HG02884 (cell line): ENCODE measurements around the gene TNIK.

ENCODE experiments used
- ATAC-seq: cut with Tn5 transposase; IDR thresholded peaks from one replicate; pipeline ENCODE4 v1.9.1; 2021; ENCODE audit warnings: mild to moderate bottlenecking, moderate library complexity; ENCODE audit not compliant: unreplicated experiment

TNIK gene

DNA sequence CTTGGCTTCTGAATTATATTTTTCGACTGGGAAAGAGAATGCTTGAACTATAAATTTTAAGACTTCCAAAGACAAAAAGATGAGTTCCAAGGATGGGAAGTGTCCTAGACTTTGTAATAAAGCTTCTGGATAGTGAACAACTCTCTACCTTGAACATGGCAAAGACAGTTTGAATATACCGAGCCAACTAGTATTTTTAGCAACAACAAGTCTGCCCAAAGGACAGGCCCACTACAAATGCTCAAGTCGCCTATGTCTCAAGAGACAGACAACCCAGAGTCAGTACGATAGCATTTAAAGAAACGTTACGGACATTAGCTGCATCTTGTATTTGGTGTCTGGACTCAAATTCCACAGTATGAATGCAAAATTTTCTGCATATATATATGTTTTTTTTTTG lies 258.4 kb downstream of the TNIK start:
- ATAC-seq, result no peak

DNA sequence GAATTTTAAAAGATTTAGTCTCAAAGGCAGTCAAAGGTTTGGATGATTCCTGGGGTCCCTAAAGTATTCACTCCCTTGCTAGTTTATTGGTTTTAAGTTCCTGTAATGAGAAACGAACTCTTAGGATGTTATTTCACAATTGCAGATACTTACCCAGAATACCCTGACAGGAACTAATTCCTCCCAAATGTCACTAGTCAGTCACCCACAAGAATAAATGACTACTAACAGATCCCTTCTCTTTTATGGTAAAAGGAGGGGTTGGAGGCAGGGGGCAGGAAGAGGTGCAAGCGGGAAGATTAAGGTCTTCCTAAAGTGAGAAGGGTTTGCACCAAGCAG lies 259.5 kb downstream of the TNIK start:
- no peak for ATAC-seq

DNA sequence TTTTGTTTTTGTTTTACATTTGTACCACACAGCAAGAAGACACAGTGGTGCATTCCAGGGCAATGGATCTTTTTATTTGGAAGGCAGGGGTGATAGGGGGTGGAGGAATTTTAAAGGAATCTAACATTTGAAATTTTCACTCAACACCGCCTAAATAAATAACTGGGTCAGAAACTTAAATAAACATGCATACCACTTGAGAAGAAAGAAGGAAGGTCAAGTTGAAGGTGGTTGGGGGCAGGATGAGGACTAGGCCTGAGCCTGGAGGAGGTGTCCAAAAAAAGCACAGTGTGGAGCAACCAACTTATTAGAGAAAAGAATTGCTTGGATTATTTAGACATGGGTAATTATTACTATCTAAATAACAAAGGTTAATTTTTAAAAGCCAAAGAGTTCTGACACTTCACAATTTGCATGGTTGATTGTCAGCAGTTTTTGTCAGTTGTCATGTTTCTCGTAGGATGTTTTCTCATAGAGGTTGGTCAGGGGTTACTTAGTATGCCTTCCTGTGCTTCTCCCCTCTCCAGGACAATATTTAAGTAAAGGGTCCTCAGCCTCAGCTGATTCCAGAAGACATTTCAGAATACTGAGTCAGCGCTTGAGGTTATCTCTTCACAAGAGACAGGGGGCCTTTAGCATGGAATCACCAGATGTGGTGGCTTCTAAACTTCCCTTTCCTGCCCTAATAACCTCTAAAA lies 260.0 kb downstream of the TNIK start:
- ATAC-seq, result no peak

DNA sequence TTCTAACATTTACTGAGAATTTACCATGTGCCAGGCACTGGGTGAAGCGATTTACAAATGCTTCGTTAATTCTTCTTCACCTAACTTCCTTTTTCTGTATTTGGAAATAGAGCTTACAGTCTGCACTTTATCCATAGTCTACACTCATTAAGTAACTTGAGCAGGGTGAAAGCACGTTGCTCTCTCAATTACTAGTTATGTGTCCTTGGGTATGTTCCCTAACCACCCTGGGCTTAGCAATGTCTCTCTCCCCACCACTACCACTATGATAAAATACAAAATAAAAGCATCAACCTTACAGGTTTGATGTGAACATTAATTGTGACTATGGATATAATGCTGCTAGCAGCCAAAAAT lies 260.8 kb downstream of the TNIK start:
- ATAC-seq, result no peak

DNA sequence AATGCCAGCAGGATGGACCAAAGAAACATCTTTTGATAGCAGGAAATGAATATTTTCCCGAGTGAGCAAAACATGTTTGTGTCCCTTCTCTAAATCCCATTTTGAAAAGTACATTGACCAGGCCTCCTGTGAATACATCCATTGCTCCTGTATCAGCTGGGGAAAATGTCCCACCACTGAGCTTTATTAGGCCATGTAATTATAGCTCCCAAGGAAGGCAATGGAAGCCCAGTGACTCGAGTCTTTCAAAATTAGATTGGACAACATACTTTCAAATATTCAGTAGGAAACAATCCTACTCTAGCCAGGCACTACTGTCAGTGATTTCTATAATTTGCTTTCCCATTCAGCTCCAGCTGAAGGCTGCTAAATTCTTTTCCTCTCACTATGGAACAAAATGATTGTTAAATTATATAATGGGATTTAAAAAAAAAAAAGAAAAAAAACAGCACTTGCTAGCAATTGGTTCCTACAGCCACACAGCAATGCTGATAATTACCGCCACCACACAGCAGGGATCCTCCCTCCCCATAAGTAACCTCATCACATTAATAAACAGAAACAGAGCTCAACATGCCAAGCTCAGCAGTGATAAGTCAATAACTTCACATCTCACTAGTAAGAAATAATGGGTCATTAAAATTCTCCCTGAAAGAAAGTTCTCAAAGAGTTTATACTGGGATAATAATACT lies 261.3 kb downstream of the TNIK start:
- ATAC-seq, result no peak

DNA sequence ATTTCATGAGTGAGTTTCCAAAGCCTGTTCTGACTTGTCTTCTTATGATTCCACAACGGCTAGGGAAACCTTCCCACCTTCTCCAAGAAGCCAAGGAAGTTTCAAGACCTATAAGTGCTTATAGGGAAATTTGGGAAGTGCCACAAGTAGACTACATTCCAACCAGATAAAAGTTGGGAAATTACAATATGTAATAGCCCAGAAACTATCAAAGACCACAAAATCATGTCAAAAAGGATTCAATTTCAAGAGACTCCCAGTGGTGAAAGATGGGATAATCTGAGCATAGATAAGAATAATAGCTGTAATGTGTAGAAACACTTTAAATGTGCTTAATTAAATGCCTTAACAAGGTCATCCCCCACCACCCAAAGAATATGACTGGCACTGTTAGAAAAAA lies 264.5 kb downstream of the TNIK start:
- no peak for ATAC-seq

DNA sequence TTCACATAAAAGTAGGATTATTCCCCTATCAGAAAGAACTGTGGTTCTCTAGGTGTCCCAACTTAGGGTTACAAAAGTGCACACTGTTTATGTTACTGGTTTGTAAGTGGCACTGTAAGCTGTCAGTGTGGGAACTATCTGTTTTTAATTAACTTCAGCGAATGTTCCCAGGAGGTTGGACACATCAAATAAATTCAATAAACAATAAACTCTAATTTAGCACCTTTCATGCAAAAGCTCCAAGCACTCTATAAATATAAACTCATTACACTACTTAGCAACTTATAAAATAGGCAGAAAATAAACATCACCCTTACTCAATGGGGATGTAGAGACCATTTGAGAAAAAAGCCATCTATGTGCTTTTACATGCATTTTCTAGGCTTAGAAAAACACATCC lies 265.2 kb downstream of the TNIK start:
- no peak for ATAC-seq

DNA sequence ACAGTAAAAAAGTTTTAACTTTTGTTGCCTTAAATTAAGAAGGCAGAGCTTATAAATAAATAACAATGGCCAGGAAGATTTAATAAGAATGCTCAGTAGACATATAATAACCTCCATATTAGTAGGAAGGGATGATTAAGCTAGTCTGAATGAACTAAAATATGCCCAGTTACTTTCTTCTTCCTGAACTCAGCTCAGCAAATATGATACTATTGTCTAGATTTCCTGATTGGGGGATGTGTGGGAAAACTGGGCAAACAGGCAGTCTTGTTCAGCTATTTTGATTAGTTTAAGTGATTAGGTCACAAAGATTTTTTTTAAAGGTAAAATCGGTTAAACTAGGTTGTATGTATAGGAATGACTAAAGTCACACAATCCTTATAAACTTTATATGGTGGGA lies 266.5 kb downstream of the TNIK start:
- ATAC-seq, result no peak

DNA sequence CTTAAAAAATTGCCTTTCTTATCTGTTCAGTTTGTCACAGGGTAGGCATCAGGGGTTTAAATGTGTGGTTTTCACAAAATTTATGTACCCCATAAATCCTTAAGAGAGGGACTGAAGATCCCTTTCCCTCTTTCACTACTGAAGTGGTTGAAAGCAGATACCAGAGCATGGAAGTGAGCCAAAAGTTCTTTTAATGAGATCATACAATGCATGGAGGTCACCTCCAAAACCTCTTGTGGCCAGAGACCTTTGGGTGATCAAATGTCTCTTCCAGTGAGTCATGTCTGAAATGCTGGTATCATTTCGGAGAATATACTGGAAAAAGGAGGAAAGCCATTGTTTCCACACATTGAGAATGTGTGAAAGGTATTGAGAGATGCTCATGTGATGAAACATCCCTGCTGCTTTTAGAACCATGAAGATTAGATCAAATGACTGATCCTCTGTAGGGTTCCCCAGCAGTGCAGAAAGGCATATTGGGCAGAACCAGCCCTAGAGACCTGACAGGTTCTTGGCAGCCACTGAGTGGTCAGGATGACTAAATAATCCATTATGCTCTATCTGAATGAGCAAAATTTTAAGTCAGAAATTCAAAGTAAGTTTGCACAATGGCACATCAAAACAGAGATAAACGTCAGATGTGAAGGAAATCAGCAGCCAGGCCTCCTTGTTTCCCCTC lies 267.9 kb downstream of the TNIK start:
- ATAC-seq, result no peak

DNA sequence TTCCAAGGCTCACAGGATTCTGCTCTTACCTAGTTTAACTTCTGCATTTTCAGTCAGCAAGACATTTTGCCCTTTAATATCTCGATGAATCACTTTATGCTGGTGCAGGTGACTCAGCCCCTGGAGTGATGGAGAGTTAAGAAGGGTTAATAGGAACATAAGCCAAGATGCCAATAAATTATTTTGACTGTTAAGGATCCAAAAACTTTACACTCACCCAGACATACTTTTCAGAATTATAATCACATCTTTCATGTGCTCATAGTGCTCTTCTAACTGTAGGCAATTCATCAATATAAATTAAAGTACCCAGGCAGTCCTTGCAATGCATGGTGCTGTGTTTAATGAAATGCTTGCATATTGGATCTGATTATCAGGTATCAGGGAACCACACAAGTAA lies 269.5 kb downstream of the TNIK start:
- ATAC-seq, result no peak

DNA sequence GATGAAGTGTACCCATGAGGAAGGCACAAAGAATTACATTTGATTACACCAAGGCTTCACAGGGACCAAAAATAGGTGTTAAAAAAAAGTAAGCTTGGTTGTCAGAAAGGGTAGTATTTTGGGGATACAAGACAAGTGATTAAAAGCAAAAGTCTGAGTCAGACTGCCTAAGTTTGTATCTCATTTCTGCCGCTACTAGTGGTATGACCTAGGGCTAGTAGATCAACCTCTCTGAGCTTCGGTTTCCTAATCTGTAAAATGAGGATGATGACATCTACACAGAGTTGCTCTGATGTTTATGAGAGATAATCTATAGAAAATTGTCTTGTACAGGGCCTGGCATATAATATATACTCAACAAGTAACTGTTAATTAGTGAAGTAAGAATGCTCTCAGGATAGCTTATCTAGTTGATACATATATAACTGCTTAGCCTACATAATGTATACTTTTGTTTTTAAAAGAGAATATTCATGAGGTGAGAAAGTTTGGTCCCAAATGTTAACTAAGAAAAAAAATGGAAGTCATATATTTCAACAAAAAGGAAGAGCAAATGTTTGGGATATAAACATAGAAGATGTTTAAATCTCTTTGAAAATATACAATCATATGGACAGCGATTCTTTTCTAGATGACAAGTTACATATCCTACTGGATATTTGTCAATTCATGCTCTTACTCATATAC lies 270.7 kb downstream of the TNIK start:
- ATAC-seq, result peak; percentile 67

DNA sequence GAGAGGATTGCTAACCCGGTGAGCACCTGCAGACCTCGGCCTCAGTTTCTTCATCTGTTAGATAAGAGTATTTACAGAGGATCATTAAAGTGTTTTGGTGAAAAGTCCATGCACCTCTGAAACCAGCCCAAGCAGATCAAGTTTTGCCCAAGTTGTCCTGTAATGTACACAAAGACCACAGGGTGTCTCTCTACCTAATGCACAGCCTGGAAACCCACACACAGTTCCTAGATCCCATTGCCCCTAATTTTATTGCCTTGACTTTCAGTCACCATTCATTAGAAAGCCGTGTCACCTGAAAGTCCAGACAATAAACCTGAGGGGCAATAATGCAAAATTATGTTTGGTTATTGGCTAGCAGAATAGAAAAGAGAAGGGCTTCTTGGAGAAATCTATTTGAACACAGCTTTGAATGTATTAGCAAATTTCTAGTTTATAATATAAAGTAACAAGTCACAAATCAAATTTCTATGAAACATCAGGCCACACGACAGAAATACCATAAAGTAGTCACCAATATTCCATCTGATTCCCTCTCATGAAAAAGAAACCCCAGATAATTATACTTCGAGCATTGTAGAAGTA lies 272.4 kb downstream of the TNIK start:
- no peak for ATAC-seq

DNA sequence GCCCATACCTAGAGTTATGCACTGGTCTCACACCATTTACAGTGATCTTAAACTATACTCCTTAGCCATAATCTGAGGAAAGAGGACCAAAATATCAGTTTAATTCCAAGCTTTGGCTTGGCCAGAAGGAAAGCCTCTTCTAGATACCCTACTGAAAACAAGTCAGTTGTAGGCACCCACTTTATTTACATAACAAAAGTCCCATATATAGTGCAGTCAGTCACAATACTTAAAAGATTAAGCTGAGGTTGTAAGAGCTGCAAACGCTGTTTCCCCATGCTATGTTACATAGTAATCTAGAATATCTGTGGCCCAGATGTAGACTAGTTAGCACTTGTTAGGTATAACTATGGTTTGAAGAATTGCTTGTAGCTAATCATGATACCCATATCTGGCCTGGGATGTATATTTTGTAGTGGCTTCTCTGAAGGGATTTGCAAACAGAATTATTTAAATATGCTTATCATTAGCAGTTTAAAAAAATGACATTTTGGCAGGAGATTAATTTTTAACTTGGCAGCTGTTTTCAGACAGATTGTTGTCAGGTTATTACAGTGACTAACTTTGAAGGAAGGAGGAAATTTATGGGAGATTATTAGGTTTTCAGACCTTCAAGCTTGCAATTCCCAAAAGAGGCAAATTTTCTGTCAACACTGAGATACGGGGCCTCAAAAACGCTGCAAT lies 273.2 kb downstream of the TNIK start:
- no peak for ATAC-seq

DNA sequence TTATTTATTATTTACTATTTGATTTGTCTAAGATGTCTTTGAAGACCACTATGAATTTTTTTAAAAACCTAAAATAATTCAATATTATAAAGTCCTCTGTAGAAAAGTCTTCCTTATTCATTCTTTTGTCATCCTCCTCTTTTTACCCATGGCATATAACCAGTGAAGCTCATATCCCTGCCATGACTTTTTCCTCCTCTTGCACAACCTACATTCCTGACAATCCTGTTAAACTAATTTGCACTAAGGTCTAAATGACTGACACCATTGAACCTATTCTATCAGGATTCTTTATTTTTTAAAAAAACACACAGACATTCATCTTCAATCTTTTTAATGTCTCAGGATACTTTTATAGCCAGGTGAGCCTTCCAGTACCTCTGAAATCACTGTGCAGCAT lies 273.8 kb downstream of the TNIK start:
- ATAC-seq, result no peak

DNA sequence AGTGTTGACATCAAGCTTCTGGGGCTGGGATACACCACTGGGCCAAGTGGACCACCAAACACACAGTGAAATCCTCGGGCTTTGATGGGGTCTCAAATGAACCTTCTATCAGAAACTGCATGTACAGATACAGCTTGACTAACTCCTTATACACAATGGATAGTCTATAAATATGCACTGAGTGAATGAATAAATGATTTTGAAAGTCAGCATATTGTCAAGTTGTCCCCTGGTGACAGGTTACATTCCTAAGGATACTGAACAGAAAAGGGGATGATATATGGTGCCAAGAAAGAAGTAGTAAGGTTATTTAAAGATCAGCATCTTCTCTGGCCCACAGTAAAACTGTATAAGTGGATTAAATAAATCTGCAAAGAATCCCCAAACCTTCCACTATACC lies 274.2 kb downstream of the TNIK start:
- ATAC-seq, result no peak

DNA sequence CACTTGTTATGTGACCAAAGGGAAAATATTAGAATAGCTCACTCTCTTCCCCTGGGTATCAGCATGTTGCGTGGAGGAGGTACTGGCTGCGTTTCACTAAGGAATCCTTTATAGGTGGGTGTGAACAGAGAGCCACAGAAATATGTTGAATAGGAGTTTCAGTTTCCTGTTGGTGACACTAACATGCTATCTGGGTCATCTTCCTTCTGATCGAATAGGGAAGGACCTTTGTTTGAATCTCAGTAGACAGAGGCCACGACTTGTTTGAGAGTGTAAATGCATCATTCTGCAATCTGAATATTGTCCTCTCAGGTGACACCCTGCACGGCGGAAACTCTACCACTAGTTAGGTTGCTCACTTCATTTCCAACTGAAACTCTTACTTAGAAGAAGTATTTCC lies 275.8 kb downstream of the TNIK start:
- peak; percentile 59 for ATAC-seq

DNA sequence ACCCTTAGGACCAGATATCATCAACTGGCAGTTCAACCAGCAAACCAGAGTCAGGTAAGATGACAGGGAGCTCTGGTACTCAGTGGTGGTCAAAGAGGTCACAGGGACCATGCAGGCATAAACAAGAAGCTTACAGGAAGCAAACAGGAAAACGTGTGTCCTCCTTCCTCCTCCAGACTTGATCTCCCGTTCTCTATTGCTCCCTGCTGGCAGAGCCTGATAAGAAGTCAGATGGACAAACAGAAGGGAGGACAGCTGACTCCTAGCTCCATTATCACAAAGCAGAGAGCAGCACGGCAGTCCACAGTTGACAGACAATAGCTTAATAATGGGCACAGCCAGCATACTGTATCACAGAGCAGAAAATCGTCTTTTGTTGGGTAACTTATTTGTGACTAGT lies 277.2 kb downstream of the TNIK start:
- ATAC-seq, result no peak

DNA sequence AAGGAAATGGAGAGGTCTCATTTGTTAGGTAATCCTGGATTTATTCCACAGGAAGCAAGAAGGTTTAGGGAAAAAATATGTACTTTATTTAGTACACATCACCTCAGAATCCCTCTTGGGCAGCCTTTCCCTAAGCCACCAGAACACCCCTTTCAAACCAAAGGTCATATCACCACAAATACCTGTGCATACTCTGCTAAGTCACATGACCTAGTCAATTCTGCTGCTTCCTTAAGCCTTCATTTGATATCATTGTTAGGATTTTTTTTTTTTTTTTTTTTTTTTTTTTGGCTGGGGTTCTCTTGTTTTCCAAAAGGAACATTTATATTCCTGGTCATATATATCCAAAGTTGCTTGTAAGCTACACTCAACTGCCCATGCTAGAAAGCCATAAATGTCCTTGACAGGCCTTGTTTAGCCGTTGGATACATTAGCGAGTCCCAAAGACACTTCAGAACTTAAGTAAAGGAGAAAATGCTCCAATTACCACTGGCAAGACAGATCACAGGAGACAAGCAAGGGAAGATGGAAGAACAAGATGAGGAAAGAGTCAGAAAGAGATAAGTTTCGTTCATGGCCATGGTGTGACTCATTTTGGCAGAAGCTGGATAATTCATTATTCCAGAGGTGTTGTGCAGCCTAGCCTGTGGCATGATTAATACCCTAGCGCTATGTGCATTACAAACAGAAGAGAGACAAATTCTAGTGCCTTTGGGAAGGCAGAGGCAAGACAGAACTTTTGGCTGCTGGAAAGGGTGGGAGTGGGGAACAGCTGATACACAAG lies 278.1 kb downstream of the TNIK start:
- no peak for ATAC-seq

DNA sequence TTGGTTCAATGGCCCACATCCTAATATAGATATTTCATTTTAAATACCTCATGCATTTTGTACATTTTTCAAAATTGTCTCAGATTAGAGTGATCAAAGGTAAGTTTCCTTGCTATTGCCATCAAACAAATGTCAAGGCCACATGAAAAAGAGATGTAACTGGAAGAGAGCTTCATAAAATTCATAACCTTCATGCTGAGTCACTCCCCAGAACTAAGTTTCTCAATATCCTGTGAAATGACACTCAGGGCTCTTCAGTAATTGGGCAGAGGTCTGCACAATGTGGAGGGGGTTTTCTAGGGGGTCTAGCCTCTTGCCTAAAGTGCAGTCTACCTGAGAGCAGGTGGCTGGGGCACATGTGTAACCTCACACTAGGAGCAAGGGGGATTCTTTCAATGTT lies 281.5 kb downstream of the TNIK start:
- no peak for ATAC-seq

DNA sequence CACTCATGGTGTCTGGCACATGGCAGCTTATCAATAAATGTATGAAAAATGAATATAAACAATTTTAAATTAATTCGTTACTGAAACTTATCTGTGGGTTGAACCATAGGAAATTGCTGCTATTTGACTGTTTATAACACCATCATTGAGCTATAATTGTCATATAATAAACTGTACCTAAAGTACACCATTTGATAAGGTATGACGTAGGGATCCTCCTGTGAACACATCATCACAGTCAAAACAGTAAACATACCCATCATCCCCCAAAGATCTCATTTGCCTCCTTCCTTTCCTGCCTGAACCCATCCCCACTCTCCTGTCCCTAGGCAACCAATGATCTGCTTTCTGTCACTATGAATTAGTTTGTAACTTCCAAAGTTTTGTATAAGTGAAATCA lies 282.7 kb downstream of the TNIK start:
- ATAC-seq, result no peak
